ENCODE results near the gene TCTN2.

TCTN2 gene

GRCh38 chr12:123683964-123684363, 13.1 kb downstream of the TCTN2 start:
- DNase-seq: no peak

GRCh38 chr12:123686636-123687190, 15.8 kb downstream of the TCTN2 start:
- no peak for DNase-seq

GRCh38 chr12:123690191-123690840, 19.4 kb downstream of the TCTN2 start:
- no peak for DNase-seq

- no peak for DNase-seq
Measured at GRCh38 chr12:123696207-123696606, 25.3 kb downstream of the TCTN2 start.

- DNase-seq: no peak
Measured at GRCh38 chr12:123696646-123697045, 25.7 kb downstream of the TCTN2 start.

GRCh38 chr12:123705935-123706334, 35.0 kb downstream of the TCTN2 start:
- DNase-seq: no peak

- no peak for DNase-seq
Measured at GRCh38 chr12:123707466-123707865, 36.6 kb downstream of the TCTN2 start.

GRCh38 chr12:123712780-123713319, 41.9 kb downstream of the TCTN2 start:
- no peak for DNase-seq

- DNase-seq: no peak
Measured at GRCh38 chr12:123713398-123713797, 42.5 kb downstream of the TCTN2 start.

GRCh38 chr12:123713823-123714585, 43.1 kb downstream of the TCTN2 start:
- DNase-seq: no peak

GRCh38 chr12:123715195-123715594, 44.3 kb downstream of the TCTN2 start:
- DNase-seq: no peak

- DNase-seq: no peak
Measured at GRCh38 chr12:123717350-123717749, 46.4 kb downstream of the TCTN2 start.

GRCh38 chr12:123720141-123720814, 49.4 kb downstream of the TCTN2 start:
- no peak for DNase-seq

GRCh38 chr12:123721245-123721644, 50.3 kb downstream of the TCTN2 start:
- no peak for DNase-seq

GRCh38 chr12:123723011-123723410, 52.1 kb downstream of the TCTN2 start:
- no peak for DNase-seq

GRCh38 chr12:123723765-123724164, 52.9 kb downstream of the TCTN2 start:
- no peak for DNase-seq

- DNase-seq: no peak
Measured at GRCh38 chr12:123726244-123726643, 55.3 kb downstream of the TCTN2 start.

GRCh38 chr12:123726962-123727361, 56.0 kb downstream of the TCTN2 start:
- DNase-seq: no peak

- no peak for DNase-seq
Measured at GRCh38 chr12:123727878-123728277, 57.0 kb downstream of the TCTN2 start.

- no peak for DNase-seq
Measured at GRCh38 chr12:123731596-123731995, 60.7 kb downstream of the TCTN2 start.

GRCh38 chr12:123732251-123732650, 61.3 kb downstream of the TCTN2 start:
- no peak for DNase-seq

- no peak for DNase-seq
Measured at GRCh38 chr12:123733229-123733628, 62.3 kb downstream of the TCTN2 start.

- DNase-seq: no peak
Measured at GRCh38 chr12:123734268-123734667, 63.4 kb downstream of the TCTN2 start.

All from right kidney (tissue), 1 donor.